HG03039 (cell line): ENCODE results near the gene CES3.

Source experiments
- ATAC-seq: cut with Tn5 transposase; IDR thresholded peaks from one replicate; pipeline ENCODE4 v1.9.1; 2021; ENCODE audit warnings: mild to moderate bottlenecking, moderate library complexity; ENCODE audit not compliant: unreplicated experiment

The CES3 gene

DNA sequence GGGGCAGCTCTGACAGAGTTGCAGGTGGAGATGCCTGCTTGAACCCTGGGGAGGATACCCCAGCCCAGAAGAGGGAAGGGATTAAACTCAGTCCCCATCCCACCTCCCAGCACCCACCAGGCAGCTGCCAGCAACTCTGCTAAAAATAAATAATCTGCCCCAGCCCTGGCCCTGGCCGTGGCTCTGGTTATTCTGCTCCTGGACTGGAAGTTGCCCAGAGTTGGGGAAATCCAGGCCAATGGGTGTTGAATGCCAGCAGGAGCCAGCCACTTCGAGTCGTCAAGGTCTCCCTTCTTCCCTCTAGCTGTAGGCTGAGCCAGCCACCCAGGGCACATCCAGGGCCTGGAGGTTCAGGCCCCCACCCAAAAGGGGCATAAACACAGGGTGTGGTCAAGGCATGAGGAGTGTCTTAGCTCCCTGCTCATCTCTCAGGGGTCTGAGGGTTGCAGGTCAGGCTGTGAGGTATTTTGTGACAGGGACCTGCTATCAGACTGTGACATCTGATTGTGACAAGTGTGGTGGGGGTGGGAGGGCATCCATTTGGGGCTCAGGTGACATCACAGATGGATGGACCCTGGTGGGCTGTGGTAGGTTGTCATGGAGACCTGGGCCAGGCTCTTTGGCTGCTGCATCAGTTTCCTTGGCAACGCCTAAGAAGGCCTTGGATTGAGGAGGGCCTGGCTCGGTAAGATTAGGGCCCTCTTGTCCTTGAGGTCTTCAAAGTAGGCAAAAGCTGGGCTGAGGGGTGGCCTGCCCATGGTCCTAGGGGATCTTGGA is 34.7 kb upstream of the CES3 start:
- ATAC-seq, result no peak

DNA sequence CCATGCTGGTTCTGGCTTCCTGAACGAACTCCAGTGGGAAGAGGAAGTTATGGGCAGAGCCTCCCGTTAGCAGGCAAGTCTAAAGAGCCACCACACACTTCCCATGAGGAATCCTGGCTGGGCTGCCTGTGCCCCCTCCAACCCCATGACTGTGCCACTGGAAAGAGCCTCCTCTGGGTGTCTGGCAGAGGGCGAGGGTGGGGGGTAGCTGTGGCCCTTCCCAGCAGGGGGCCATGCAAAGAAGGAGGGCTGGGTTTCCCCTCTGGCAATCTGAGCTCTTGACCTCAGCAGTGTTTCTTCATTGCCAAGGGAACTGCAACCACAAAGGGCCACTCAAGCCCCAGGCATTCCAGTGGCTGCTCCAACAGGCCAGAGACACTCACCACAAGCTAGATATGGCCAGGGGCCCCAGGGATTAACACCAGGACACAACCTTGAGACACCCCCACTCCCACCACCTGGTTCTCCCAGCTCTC is 34.1 kb upstream of the CES3 start:
- no peak for ATAC-seq

DNA sequence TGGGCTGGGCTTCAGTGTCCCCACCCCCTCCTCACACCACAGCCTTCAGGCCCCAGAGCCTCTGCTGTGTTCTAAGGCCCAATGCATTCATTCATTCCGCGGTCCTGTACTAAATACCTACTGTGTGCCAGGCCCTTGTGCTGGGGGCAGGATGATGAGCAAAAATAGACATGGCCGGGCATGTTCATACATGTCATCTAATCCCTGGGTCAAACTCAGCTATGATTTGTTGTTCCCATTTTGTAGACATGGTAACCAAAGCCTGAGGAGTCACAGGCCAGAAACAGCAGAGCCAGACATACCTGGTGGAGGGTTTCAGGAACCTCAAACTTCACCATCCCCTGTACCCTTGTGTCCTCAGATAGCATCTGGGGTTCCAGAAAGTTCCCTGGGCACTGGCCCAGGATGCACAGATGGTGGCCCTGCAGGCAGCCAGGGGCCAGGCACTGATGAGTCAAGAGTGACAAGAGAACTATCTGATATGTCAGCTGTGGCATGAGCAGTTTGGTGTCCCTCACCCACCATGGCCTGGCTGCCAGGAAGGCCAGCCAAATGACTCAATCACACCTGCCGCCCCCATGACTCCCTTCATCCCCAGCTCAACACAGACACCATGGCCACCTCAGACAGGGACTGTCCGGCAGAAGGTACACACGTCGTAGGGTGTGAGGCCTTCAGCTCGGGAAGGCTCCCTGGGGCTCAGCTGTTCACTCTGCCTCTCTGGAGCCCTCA is 33.0 kb upstream of the CES3 start:
- ATAC-seq, result no peak

DNA sequence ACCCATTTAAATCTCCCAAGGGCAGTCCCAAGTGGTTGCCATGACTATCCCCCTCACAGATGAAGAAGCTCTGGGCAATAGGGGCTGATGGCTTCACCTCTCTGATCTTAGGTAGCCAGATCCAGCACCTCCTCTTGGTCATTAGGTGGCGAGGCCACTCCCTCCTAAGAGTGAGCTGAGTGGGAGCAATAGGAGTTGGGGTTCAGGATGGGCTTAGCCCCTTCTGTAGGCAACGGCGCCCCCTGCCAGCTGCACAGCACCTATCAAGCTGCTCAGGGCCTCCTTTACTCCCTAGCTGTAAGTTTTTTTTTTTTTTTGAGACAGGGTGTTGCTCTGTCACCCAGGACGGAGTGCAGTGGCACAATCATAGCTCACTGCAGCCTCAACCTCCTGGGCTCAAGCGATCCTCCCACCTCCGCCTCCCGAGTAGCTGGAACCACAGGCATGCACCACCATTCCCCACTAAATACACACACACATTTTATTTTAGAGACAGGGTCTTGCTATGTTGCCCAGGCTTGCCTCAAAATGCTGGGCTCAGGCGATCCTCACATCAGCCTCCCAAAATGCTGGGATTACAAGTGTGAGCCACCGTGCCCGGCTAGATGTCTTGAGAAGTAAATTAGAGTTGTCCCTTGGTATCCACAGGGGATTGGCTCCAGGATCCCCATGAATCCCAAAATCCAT is 32.2 kb upstream of the CES3 start:
- ATAC-seq, result no peak

DNA sequence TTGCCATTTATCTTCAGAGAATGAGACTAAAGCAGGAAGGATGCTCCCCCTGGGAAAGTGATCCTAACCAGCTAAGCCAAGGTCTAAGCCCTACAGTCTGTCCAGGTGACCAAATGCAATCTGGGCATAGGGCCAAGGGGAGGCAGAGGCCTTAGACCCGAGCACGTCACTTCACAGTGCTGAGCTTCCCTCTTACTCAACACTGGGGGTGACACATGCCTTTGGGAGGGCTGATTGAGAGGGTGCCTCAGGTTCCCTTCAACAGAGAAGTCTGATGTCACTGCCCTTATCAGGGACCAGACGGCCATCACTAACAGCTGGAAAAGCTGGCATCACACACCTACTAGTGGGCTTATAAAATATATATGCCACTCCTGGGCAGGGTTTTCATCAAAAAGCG is 30.9 kb upstream of the CES3 start:
- ATAC-seq, result no peak

DNA sequence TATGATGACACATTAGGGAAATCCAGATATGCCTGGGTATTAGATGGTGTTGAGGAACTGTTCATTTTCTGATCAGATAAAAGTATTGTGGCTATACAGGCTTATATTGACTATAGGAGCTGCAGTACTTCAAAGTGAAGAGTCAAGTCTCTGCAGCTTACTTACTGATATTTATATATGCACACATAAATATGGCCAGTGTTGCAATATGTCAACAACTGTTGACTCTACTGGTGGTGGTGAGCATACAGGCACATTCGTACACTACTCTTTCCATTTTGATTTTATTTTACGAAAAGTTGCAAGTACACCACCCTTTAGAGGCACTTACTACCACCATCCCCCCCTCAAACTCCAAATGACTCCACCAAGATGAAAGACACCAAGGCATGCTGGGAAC is 29.4 kb upstream of the CES3 start:
- ATAC-seq, result no peak

DNA sequence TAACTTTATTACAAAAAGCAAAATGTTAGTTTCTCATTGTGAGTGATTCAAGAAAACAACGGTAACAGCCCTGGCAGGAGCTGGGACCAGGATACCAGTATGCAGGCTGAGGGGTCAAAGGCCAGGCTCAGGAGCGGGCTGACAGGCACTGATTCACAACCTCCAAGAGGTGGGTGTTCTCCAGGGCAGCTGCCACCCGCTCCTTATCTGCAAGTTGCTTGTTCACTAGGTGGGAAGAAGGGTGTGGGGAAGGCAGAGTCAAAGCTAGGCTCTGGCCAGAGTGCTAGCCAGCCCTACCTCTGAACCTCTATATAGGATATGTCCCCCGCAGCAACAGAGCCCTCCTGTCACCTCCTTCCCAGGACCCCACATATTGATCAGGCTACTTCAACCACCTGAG is 29.0 kb upstream of the CES3 start:
- no peak for ATAC-seq

DNA sequence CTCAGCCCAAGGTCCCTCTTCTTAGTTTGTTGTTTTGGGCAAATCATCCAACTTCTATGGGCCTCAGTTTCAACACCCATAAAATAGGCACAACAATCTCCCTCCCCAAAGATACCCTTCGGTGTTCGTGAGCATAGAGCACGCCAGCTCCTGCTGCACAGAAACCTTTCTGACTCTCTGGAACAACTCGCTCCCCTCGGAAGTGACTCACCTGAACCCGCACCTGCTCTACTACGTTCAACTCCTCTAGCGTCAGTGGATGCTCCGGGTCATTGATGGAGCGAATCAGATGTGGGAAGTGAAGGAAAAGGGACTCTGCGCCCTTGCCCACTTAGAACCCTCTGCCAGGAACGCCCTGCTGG is 27.3 kb upstream of the CES3 start:
- no peak for ATAC-seq

DNA sequence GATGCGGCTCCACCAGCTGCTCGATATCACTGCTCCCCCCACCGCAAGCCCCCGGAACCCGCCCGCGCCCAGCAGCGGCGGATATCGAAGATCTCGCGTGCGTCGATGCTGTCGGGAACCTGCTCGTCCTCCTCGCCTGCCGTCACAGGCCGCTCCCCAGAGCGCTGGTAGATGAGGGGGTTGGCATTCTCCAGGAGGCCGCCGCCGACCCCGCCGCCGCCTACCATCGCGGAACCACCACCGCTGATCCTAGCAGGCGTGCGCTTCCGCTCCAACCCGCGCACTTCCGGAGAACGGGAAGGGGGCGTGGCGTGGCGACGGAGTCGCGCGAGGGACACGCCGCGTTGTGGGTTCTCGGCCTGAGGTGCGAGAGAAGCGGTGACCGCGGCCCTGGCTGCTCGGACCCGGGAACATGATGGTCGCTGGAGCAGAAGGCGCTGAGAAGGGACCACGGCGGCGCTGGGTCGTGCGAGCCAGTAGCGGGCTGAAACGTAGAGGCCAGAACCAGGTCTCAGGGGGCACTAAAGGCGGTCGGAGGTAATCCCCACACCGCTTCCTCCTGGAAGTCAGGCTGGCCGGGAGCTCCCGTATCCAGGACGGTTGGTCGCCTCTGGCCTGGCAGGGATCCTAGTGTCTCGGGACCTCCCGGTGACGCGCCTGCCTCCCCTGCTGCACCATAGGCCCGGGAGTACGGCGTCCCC is 26.8 kb upstream of the CES3 start, which contains the start of gene CIAO2B:
CIAO2B (minus strand) TSS at position 265 of the 701 bp plus-strand sequence; CDS start at position 227, 38 bp downstream.
- peak; percentile 60 for ATAC-seq

DNA sequence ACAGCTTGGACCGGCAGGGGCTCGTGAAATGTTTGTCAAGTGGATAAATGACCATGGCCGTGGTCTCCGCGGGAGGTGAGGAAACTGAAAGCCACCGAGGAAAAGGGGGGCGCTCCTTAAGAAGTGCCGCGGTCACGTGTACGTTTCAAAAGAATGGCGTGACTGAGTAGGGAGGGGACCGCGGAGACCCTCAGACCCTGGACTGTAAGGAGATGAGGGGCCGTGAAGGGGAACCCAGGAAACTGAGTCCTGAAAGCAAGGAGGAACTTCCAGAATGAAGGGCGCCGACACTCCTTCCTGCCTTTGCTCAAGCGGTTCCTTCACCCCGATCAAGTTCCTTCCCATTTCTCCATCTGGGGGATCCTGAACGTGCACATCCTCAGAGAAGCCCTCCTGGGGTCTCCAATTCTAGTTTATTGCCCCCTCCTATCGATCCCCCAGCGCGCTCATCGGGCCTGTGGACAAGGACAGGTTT is 26.2 kb upstream of the CES3 start:
- ATAC-seq, result peak; percentile 12

DNA sequence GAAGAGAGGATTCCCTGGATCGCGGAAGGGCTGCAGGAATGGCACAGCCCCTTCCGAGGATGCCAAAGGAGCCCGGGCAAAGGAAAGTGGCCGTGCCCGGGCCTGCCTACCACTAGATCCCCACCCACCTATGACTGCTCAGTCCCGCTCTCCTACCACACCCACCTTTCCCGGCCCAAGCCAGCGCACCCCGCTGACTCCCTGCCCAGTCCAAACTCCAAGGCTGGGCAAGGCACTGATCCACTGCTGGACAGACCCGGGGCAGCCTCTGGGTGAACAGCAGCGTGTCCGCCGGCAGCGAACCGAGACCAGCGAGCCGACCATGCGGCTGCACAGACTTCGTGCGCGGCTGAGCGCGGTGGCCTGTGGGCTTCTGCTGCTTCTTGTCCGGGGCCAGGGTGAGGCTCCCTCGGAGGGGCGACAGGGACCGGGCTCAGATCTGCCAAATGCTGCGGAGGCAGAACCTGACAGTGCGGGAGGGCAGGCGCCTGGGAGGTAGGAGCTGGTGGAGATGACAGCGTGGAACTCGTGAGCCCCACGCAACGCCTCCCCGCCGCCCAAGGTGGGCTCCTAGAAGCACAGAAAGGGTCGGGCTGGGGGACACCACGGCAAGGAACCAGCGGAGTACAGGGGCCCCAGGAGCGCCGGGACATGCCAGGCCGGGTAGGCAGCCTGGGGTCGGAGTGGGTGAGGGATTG is 25.6 kb upstream of the CES3 start, which contains the start of gene CES2:
CES2 (plus strand) TSS at position 203 of the 698 bp plus-strand sequence; CDS start at position 323, 120 bp downstream.
- ATAC-seq, result no peak

DNA sequence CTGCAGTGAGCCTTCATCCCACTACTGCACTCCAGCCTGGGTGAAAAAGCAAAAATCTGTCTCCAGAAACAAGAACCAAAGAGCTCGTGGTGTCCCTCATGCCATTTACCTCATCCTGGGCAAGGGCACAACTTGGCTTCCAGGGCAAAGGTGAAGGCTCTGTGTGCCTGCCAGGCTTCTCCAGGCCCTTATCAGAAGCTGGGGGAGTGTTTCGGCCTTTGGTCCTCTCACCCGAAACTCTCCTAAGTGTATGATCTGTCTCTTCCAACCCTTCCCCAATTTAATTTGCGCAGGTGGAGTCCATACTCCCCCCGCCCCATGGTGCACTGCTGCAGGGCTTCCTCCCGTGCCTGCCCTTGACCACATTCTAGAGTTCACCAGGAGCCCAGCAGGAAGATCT is 24.6 kb upstream of the CES3 start:
- no peak for ATAC-seq

DNA sequence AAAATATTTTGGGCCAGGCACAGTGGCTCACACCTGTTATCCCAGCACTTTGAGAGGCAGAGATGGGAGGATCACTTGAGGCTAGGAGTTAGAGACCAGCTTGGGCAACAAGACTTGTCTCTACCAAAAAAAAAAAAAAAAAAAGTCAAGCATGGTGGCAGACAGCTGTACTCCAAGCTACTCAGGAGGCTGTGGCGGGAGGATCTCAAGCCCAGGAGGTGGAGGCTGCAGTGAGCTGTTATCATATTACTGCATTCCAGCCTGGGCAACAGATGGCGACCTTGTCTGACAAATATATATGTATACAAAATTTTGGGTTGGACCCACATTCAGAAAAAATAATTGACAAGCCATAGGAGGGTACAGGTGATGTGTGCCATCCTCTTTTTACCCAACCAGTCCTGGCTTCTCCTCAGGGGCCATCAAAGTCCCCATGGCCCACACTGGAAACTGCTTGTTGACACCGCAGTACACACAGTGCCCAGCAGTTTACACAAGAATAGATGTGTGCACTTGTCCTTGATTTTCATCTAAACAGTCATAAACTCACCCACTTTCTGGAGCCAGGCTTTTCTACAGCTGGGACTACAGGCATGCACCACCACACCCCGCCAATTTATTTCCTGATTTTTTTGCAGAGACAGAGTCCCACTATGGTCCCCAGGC is 24.0 kb upstream of the CES3 start:
- no peak for ATAC-seq

DNA sequence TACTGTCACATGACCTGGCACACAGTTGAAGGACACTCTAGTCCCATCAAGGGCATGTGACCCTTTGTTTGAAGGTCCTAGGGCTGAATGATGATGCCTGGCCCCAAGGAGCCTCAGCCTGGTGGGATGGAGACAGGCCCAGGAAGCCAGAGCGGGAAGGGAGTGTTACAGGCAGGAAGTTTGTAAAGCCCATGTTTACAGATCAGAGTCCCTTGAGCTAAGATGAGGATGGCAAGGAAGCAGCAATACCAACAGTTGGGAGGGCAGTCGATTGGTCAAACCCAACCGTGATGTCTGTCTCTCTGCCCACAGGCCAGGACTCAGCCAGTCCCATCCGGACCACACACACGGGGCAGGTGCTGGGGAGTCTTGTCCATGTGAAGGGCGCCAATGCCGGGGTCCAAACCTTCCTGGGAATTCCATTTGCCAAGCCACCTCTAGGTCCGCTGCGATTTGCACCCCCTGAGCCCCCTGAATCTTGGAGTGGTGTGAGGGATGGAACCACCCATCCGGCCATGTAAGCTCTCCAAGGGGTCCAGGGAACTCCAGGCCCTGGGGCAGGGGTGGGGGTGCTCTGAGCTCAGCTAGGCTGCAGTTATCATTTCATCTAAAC is 23.2 kb upstream of the CES3 start:
- no peak for ATAC-seq

DNA sequence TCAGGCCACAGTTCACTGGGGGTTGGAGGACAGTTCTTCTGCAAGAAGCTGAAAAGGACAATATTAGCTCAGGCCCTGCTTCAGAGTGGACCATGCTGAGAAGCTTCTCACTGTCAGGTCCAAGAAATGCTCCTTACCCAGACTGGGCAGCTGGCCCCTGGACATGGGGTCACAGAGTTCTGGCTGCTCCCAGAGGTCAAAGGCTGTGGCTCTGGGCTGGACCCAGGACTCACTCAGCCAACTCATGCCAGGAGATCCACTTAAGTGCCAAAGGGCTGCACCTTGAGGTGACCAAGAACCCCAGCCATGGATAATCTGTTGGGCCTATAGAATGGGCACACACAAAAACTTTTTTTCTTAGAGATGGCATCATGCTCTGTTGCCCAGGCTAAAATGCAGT is 21.7 kb upstream of the CES3 start:
- no peak for ATAC-seq

DNA sequence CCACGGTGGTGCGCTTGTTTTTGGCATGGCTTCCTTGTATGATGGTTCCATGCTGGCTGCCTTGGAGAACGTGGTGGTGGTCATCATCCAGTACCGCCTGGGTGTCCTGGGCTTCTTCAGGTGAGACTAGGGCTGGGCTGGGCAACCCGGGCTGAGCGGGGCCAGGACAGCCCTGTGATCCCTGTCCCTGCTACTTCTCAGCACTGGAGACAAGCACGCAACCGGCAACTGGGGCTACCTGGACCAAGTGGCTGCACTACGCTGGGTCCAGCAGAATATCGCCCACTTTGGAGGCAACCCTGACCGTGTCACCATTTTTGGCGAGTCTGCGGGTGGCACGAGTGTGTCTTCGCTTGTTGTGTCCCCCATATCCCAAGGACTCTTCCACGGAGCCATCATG is 20.8 kb upstream of the CES3 start:
- no peak for ATAC-seq

DNA sequence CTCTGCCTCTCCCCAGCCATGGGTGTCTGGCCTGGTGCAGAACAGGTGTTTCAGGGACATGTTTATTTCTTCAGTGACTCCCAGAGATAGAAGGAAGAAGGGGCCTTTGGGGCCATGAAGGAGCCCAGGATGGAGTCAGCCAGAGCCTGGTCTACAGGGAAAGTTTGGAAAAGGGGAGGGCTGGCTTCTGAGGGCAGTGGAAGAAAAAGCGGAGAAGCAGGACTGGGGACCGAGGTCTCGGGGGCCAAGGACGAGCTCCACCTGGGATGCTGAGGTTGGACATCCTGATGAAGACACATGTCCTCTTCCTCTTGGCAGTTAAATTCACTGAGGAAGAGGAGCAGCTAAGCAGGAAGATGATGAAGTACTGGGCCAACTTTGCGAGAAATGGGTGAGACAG is 18.1 kb upstream of the CES3 start:
- ATAC-seq, result no peak

DNA sequence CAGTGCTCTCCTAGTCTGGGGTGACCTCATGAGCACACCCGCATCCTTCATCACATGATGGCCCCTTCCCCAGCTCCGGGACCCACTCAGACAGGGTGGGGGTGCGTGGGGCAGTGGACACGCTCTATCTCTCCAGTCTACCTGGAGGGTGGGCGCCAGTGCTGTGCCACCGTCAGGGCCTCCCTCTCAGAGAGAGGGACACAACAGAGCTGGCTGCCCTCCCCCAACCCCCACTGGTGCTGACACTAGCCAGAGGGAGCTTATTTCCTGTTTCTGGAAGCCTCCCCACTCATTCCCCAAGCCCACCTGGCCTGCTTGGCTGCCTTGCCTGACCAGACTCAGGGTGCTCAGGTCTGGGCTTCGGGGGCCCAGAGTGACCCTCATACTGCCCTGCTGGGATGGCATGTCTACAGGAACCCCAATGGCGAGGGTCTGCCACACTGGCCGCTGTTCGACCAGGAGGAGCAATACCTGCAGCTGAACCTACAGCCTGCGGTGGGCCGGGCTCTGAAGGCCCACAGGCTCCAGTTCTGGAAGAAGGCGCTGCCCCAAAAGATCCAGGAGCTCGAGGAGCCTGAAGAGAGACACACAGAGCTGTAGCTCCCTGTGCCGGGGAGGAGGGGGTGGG is 17.5 kb upstream of the CES3 start:
- ATAC-seq, result no peak

DNA sequence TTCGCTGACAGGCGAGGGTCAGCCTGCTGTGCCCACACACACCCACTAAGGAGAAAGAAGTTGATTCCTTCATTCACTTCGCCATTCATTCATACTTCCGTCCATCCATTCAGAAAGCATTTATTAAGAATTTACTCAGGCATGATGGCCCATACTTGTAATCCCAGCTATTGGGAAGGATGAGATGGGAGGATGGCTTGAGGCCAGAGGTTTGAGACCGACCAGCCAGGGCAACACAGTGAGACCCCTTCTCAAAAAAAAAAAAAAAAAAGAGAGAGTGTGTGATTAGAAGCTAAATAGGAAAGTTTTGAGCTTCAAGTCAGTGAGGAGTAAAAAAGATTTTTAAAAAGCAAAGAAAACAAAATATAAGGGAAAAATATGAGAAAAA is 17.0 kb upstream of the CES3 start:
- no peak for ATAC-seq
